ENCODE measurements around the gene MYH14.

DNA sequence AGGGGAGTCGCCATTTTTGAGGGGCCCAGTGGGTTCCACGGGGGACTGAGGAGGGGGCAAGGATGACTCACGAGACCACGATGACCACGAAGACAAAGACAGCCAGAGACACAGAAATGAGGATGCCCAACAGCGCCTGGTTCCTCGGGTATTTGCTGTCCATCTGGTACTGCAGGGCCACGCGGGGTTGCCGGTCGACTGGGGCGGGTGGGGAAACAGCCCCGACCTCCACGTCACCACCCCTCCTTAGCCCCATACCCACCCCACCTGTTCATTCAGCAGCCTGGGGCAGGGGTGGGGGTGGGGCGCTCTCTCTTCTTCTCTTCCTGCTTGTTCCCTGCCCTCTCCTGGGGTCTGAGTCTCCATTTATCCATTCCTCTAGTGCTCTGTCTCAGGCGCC lies 48.9 kb upstream of the MYH14 start:
- TF ChIP-seq, protein P1, sequence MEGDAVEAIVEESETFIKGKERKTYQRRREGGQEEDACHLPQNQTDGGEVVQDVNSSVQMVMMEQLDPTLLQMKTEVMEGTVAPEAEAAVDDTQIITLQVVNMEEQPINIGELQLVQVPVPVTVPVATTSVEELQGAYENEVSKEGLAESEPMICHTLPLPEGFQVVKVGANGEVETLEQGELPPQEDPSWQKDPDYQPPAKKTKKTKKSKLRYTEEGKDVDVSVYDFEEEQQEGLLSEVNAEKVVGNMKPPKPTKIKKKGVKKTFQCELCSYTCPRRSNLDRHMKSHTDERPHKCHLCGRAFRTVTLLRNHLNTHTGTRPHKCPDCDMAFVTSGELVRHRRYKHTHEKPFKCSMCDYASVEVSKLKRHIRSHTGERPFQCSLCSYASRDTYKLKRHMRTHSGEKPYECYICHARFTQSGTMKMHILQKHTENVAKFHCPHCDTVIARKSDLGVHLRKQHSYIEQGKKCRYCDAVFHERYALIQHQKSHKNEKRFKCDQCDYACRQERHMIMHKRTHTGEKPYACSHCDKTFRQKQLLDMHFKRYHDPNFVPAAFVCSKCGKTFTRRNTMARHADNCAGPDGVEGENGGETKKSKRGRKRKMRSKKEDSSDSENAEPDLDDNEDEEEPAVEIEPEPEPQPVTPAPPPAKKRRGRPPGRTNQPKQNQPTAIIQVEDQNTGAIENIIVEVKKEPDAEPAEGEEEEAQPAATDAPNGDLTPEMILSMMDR (IDR thresholded peaks at IDR 0.05; ENCODE audit: poor library complexity, severe bottlenecking), result no peak
- TF ChIP-seq EP300 (conservative IDR thresholded peaks at IDR 0.05; ENCODE audit: poor library complexity, severe bottlenecking) (no peak), RAD21 (conservative IDR thresholded peaks at IDR 0.05) (no peak), TAF1 (IDR thresholded peaks at IDR 0.05; ENCODE audit: low read depth) (no peak), POLR2AphosphoS5 (IDR thresholded peaks at IDR 0.05) (no peak), SMC3 (conservative IDR thresholded peaks at IDR 0.05; ENCODE audit: poor library complexity) (no peak)
- TF ChIP-seq, protein P2, sequence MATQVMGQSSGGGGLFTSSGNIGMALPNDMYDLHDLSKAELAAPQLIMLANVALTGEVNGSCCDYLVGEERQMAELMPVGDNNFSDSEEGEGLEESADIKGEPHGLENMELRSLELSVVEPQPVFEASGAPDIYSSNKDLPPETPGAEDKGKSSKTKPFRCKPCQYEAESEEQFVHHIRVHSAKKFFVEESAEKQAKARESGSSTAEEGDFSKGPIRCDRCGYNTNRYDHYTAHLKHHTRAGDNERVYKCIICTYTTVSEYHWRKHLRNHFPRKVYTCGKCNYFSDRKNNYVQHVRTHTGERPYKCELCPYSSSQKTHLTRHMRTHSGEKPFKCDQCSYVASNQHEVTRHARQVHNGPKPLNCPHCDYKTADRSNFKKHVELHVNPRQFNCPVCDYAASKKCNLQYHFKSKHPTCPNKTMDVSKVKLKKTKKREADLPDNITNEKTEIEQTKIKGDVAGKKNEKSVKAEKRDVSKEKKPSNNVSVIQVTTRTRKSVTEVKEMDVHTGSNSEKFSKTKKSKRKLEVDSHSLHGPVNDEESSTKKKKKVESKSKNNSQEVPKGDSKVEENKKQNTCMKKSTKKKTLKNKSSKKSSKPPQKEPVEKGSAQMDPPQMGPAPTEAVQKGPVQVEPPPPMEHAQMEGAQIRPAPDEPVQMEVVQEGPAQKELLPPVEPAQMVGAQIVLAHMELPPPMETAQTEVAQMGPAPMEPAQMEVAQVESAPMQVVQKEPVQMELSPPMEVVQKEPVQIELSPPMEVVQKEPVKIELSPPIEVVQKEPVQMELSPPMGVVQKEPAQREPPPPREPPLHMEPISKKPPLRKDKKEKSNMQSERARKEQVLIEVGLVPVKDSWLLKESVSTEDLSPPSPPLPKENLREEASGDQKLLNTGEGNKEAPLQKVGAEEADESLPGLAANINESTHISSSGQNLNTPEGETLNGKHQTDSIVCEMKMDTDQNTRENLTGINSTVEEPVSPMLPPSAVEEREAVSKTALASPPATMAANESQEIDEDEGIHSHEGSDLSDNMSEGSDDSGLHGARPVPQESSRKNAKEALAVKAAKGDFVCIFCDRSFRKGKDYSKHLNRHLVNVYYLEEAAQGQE (IDR thresholded peaks at IDR 0.05; ENCODE audit: borderline replicate concordance), result no peak
